ENCODE results near the gene CDKAL1.

Gene CDKAL1

GRCh38 chr6:21005816-21006570 lies 471.7 kb downstream of the CDKAL1 start:
- H3K4me3 ChIP-seq (ENCODE audit: low read length), result no peak overlapping the region
- WGBS (ENCODE audit: extremely low coverage, insufficient coverage, low lambda C conversion rate), result no CpG with 5 or more reads among the region's 3 CpGs

GRCh38 chr6:21019614-21020013 lies 485.4 kb downstream of the CDKAL1 start:
- H4K5ac ChIP-seq (ENCODE audit: low read length), result no peak overlapping the region
- H3K79me1 ChIP-seq (ENCODE audit: low read length), result no peaks in the 10 kb centered on the region
- no peak overlapping the region for H3K27ac ChIP-seq (ENCODE audit: low read depth, low read length)
- no peak overlapping the region for H3K18ac ChIP-seq (ENCODE audit: low read length)
- H3K27me3 ChIP-seq (ENCODE audit: insufficient read depth, low read length, poor library complexity), result no peaks in the 10 kb centered on the region
- no peak overlapping the region for H2BK120ac ChIP-seq (ENCODE audit: low read depth, low read length)
- H3K56ac ChIP-seq (ENCODE audit: low read length), result no peak overlapping the region
- no peaks in the 10 kb centered on the region for H3K79me2 ChIP-seq (ENCODE audit: control insufficient read depth, insufficient read depth, low read length)
- no peak overlapping the region for H3K4ac ChIP-seq (ENCODE audit: low read depth, low read length)
- no peaks in the 10 kb centered on the region for H3K4me1 ChIP-seq (ENCODE audit: control insufficient read depth, low read depth, low read length)
- H3K36me3 ChIP-seq (ENCODE audit: control insufficient read depth, insufficient read depth, low read length), result no peaks in the 10 kb centered on the region
- H2AK5ac ChIP-seq (ENCODE audit: low read length), result no peak overlapping the region
- no peak for DNase-seq
- H3K4me3 ChIP-seq (ENCODE audit: low read length), result no peak overlapping the region
- H3K4me2 ChIP-seq (ENCODE audit: low read length), result no peak overlapping the region
- no peak overlapping the region for H2BK15ac ChIP-seq (replicated peaks; ENCODE audit: low read depth)
- no peak overlapping the region for H3K9ac ChIP-seq (ENCODE audit: low read length)
- H3K23ac ChIP-seq (ENCODE audit: low read length), result no peak overlapping the region
- no peak overlapping the region for H4K8ac ChIP-seq (ENCODE audit: low read depth, low read length)
- no peak overlapping the region for H2BK5ac ChIP-seq (ENCODE audit: low read length)
- WGBS (ENCODE audit: extremely low coverage, insufficient coverage, low lambda C conversion rate), result no CpG with 5 or more reads among the region's 2 CpGs

More at GRCh38 chr6:21005816-21006570, 471.7 kb downstream of the CDKAL1 start:
- Histone ChIP-seq H3K27ac (ENCODE audit: low read depth, low read length) (no peak overlapping the region), H3K56ac (ENCODE audit: low read length) (no peak overlapping the region), H3K23ac (ENCODE audit: low read length) (no peak overlapping the region), H3K18ac (ENCODE audit: low read length) (no peak overlapping the region), H3K36me3 (ENCODE audit: control insufficient read depth, insufficient read depth, low read length) (no peaks in the 10 kb centered on the region), H3K27me3 (ENCODE audit: insufficient read depth, low read length, poor library complexity) (no peaks in the 10 kb centered on the region), H3K79me1 (ENCODE audit: low read length) (no peaks in the 10 kb centered on the region), H2BK5ac (ENCODE audit: low read length) (no peak overlapping the region), H3K4ac (ENCODE audit: low read depth, low read length) (no peak overlapping the region), H4K8ac (ENCODE audit: low read depth, low read length) (no peak overlapping the region), H3K4me2 (ENCODE audit: low read length) (no peak overlapping the region), H2BK15ac (replicated peaks; ENCODE audit: low read depth) (no peak overlapping the region), H3K9ac (ENCODE audit: low read length) (no peak overlapping the region), H3K79me2 (ENCODE audit: control insufficient read depth, insufficient read depth, low read length) (no peaks in the 10 kb centered on the region), H4K5ac (ENCODE audit: low read length) (no peak overlapping the region), H2AK5ac (ENCODE audit: low read length) (no peak overlapping the region), H3K4me1 (ENCODE audit: control insufficient read depth, low read depth, low read length) (no peaks in the 10 kb centered on the region), H2BK120ac (ENCODE audit: low read depth, low read length) (no peak overlapping the region)
- no peak for DNase-seq

DNA sequence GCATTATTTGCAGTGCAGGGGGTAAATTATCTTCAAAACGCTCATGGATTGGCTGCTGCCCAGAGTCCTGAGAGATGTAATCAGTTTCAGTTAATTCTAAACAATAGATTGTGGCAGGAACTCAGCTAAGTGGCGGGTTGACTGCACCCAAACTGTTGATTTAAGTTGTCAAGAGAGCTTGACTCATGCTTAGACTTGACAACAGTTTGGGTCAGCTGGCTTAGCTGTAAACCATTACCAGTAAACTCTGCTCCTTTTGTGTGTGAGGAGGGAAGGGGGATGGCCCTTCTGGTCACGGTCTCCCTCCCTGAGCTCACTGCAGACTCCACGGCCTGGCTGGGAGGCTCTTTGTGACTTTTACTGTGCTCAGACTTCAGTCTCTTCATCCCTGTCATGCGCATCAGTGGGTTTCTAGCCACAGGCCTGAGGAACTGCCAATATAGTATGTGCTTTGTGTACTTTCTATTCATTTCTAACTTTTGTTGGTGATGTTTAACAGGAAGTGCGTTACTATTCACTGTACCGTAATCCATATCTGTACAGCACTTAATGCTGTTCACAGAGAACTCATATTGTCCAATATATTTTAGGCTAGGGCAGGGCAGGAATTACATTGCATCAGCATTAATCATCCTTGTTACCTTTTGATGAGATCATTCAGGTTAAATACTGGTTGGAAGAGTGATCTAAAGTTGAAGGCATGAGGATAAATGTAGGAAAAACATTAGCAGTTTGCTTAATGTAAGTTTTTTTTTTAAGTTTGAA lies 488.3 kb downstream of the CDKAL1 start:
- Histone ChIP-seq H4K5ac (ENCODE audit: low read length) (no peak overlapping the region), H2BK120ac (ENCODE audit: low read depth, low read length) (no peak overlapping the region), H2BK15ac (replicated peaks; ENCODE audit: low read depth) (no peak overlapping the region), H3K27ac (ENCODE audit: low read depth, low read length) (no peak overlapping the region), H4K8ac (ENCODE audit: low read depth, low read length) (no peak overlapping the region), H3K79me2 (ENCODE audit: control insufficient read depth, insufficient read depth, low read length) (no peaks in the 10 kb centered on the region), H2BK5ac (ENCODE audit: low read length) (no peak overlapping the region), H3K4me2 (ENCODE audit: low read length) (no peak overlapping the region), H3K36me3 (ENCODE audit: control insufficient read depth, insufficient read depth, low read length) (no peaks in the 10 kb centered on the region), H3K56ac (ENCODE audit: low read length) (no peak overlapping the region), H3K79me1 (ENCODE audit: low read length) (no peaks in the 10 kb centered on the region), H3K27me3 (ENCODE audit: insufficient read depth, low read length, poor library complexity) (no peaks in the 10 kb centered on the region), H3K9ac (ENCODE audit: low read length) (no peak overlapping the region), H3K4ac (ENCODE audit: low read depth, low read length) (no peak overlapping the region), H2AK5ac (ENCODE audit: low read length) (no peak overlapping the region), H3K23ac (ENCODE audit: low read length) (no peak overlapping the region), H3K4me1 (ENCODE audit: control insufficient read depth, low read depth, low read length) (no peaks in the 10 kb centered on the region), H3K18ac (ENCODE audit: low read length) (no peak overlapping the region), H3K4me3 (ENCODE audit: low read length) (no peak overlapping the region)
- peak; percentile 93 for DNase-seq
- WGBS (ENCODE audit: extremely low coverage, insufficient coverage, low lambda C conversion rate), result no CpG with 5 or more reads among the region's 7 CpGs

- H3K4me3 ChIP-seq (ENCODE audit: low read length), result no peak overlapping the region
- no peaks in the 10 kb centered on the region for H3K27me3 ChIP-seq (ENCODE audit: insufficient read depth, low read length, poor library complexity)
- no CpG with 5 or more reads among the region's 3 CpGs for WGBS (ENCODE audit: extremely low coverage, insufficient coverage, low lambda C conversion rate)
- no peak overlapping the region for H2BK5ac ChIP-seq (ENCODE audit: low read length)
- no peak overlapping the region for H4K5ac ChIP-seq (ENCODE audit: low read length)
- H3K23ac ChIP-seq (ENCODE audit: low read length), result no peak overlapping the region
- no peak overlapping the region for H2AK5ac ChIP-seq (ENCODE audit: low read length)
- H3K79me1 ChIP-seq (ENCODE audit: low read length), result no peaks in the 10 kb centered on the region
- peak; percentile 4 for DNase-seq
- no peak overlapping the region for H3K9ac ChIP-seq (ENCODE audit: low read length)
- H3K79me2 ChIP-seq (ENCODE audit: control insufficient read depth, insufficient read depth, low read length), result no peaks in the 10 kb centered on the region
- no peaks in the 10 kb centered on the region for H3K36me3 ChIP-seq (ENCODE audit: control insufficient read depth, insufficient read depth, low read length)
- no peak overlapping the region for H2BK120ac ChIP-seq (ENCODE audit: low read depth, low read length)
- no peak overlapping the region for H3K4ac ChIP-seq (ENCODE audit: low read depth, low read length)
- H3K56ac ChIP-seq (ENCODE audit: low read length), result no peak overlapping the region
- no peak overlapping the region for H2BK15ac ChIP-seq (replicated peaks; ENCODE audit: low read depth)
- H3K4me2 ChIP-seq (ENCODE audit: low read length), result no peak overlapping the region
- no peak overlapping the region for H4K8ac ChIP-seq (ENCODE audit: low read depth, low read length)
- no peak overlapping the region for H3K18ac ChIP-seq (ENCODE audit: low read length)
- H3K4me1 ChIP-seq (ENCODE audit: control insufficient read depth, low read depth, low read length), result no peaks in the 10 kb centered on the region
- H3K27ac ChIP-seq (ENCODE audit: low read depth, low read length), result no peak overlapping the region
Observed at GRCh38 chr6:21023210-21023609, 489.0 kb downstream of the CDKAL1 start.

DNA sequence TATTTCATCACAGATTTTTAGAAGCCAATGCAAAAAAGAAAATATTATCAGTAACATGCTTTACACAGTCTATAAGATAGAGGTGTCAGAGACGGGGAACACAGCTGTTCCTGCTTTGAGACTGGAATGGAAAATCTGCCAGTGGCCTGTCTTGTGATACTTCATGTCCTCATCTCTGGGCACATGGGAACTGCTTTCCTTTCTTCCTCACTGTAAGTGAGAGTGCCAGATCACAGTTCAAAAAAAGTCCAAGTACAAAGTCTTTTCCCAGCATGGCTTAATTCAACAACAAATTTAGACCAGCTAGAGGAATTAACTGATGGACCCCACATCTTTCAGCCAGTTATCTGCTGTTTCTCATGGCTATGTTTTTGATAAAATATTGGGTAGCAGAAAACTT lies 490.4 kb downstream of the CDKAL1 start:
- Histone ChIP-seq H3K4ac (ENCODE audit: low read depth, low read length) (no peak overlapping the region), H3K56ac (ENCODE audit: low read length) (no peak overlapping the region), H2BK5ac (ENCODE audit: low read length) (no peak overlapping the region), H3K9ac (ENCODE audit: low read length) (no peak overlapping the region), H4K8ac (ENCODE audit: low read depth, low read length) (no peak overlapping the region), H4K5ac (ENCODE audit: low read length) (no peak overlapping the region), H3K36me3 (ENCODE audit: control insufficient read depth, insufficient read depth, low read length) (no peaks in the 10 kb centered on the region), H2BK15ac (replicated peaks; ENCODE audit: low read depth) (no peak overlapping the region), H3K4me3 (ENCODE audit: low read length) (no peak overlapping the region), H3K4me1 (ENCODE audit: control insufficient read depth, low read depth, low read length) (no peaks in the 10 kb centered on the region), H3K27me3 (ENCODE audit: insufficient read depth, low read length, poor library complexity) (no peaks in the 10 kb centered on the region), H3K79me2 (ENCODE audit: control insufficient read depth, insufficient read depth, low read length) (no peaks in the 10 kb centered on the region), H2BK120ac (ENCODE audit: low read depth, low read length) (no peak overlapping the region), H2AK5ac (ENCODE audit: low read length) (no peak overlapping the region), H3K18ac (ENCODE audit: low read length) (no peak overlapping the region), H3K4me2 (ENCODE audit: low read length) (no peak overlapping the region), H3K27ac (ENCODE audit: low read depth, low read length) (no peak overlapping the region), H3K23ac (ENCODE audit: low read length) (no peak overlapping the region), H3K79me1 (ENCODE audit: low read length) (no peaks in the 10 kb centered on the region)
- DNase-seq, result no peak
- WGBS (ENCODE audit: extremely low coverage, insufficient coverage, low lambda C conversion rate), result no CpG with 5 or more reads among the region's 1 CpG
